NCI-H187 (cell line): ENCODE results near the gene SERP2.

ENCODE experiments used
- DNase-seq, 2 experiments: peaks; one replicate each; lab custom pipeline; 2025; lab: John Stamatoyannopoulos, UW

Gene SERP2

GRCh38 chr13:44412346-44412935 is 38.8 kb downstream of the SERP2 start:
- DNase-seq, result no peak

GRCh38 chr13:44413095-44413494 is 39.5 kb downstream of the SERP2 start:
- no peak for DNase-seq

- no peak for DNase-seq
These were observed 41.1 kb downstream of the SERP2 start for GRCh38 chr13:44414716-44415115.

- no peak for DNase-seq
These were observed 42.2 kb downstream of the SERP2 start for GRCh38 chr13:44415815-44416214.

DNA sequence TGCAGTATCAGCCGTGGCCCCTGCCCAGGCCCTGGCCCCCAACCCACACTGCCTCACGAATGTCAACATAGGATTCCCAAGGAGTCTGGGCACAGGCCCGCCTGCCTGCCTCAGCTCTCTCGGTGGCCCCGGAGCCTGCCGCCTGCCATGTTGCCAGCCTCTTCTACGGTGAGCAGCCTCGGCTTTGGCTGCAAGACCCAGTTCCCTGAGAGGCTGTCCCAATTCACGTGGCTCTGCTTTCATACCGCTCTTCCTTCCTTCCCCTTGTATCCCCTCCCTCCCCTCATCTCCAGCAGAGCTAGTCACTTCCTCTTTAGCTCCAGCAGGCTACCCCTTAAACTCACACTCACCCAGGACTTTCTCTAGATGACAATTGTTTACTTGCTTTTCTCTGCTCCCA is 42.7 kb downstream of the SERP2 start:
- no peak for DNase-seq

DNA sequence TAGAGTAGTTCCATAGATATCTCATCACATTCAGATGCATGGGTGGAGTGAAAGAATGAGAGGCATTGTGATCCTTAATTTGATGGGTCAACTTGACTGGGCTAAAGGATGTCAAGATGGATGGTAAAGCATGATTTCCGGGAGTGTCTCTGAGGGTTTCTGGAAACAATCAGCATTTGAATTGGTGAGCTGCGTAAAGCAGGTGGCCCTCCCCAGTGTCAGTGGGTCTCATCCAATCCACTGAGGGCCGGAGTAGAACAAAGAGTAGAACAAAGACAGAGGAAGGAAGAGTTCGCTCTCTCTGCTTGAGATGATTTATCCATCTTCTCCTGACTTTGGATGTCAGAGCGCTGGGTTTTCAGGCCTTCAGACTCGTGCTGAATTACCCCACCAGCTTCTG is 43.1 kb downstream of the SERP2 start:
- no peak for DNase-seq

DNA sequence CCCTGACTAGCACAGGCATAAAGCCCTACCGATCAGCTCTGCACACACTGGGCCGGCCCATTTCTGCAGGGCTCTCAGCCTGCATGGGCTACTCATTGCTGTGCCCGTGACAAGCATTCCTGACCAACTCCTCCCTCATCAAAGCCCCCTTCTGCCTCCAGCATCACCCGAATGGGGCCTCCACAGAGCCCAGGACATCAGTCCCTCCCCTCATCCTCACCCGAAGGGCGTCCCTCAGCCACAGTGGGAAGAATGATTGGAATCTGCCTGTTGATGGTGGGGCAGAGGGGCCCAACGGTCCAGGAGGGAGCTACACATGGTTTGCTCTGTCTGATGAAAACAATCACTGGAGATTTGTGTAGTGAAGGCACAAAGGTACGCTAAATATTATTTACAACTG is 43.8 kb downstream of the SERP2 start:
- DNase-seq, result no peak

GRCh38 chr13:44417876-44418275 is 44.3 kb downstream of the SERP2 start:
- no peak for DNase-seq

GRCh38 chr13:44420376-44421220 is 47.0 kb downstream of the SERP2 start:
- DNase-seq, result no peak

- DNase-seq, result no peak
These were observed 48.4 kb downstream of the SERP2 start for GRCh38 chr13:44421853-44422525.

- DNase-seq, result no peak
These were observed 49.4 kb downstream of the SERP2 start for GRCh38 chr13:44422755-44423643.

DNA sequence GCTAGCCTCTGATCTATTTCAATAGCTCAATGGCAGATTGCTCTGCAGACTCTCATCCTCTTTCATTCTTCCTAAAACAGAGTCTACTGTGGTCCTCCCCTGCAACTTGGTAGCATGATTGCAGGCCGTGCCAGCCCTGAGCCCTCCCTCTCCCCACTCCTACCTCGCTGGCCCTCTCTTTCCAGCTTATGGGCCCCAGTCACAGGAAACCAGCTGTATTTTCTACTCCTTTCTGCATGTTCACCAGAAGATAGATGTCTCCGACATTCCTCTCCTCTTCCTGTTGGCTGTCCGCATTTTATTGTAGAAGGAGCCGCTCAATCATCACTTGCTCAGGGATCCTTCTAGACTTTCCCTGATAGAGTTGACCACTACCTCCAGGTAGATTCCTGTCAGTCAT is 50.2 kb downstream of the SERP2 start:
- DNase-seq, result no peak

GRCh38 chr13:44425041-44425814 is 51.6 kb downstream of the SERP2 start:
- DNase-seq, result peak in 1 of 2 experiments; percentile 39

- no peak for DNase-seq
These were observed 52.1 kb downstream of the SERP2 start for GRCh38 chr13:44425815-44426078.

- no peak for DNase-seq
These were observed 52.8 kb downstream of the SERP2 start for GRCh38 chr13:44426461-44426860.

DNA sequence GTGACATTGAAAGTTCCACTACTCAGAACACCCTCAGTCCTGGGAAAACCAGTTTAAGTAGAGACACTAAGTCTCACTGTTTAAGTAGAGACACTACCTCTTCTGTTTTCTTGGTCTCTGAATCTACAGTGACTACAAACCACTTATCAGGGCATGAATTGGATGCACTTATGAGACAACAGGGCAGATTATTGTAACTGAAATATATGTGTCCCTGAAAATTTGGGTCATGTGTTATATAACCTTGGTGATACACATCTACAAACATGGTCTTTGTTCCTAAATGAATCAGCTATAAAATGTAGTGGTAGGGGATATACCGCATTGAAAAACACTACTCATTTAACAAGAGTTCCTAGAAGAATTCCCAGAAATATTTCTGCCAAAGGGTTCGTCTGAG is 55.7 kb downstream of the SERP2 start:
- no peak for DNase-seq

GRCh38 chr13:44431150-44431549 is 57.5 kb downstream of the SERP2 start:
- DNase-seq, result no peak

DNA sequence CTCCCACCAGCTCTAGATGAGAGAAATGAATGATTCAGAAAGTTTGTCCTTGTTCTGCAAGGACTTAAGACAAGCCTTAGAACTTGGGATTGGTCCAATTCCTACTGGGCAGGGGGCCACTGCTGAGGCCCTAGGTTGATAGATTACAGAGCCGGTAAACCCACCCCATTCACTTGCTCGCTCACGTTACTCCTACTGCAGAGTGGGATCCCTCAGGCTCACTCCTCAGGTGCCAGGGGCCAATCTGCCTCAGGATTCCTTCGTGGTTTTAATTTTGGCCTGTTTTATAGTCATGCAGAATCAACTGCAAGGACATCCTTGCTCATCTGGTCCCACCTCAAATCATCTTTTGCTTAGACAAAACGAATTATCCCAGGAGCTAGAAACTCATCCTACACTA is 59.0 kb downstream of the SERP2 start:
- DNase-seq, result no peak

DNA sequence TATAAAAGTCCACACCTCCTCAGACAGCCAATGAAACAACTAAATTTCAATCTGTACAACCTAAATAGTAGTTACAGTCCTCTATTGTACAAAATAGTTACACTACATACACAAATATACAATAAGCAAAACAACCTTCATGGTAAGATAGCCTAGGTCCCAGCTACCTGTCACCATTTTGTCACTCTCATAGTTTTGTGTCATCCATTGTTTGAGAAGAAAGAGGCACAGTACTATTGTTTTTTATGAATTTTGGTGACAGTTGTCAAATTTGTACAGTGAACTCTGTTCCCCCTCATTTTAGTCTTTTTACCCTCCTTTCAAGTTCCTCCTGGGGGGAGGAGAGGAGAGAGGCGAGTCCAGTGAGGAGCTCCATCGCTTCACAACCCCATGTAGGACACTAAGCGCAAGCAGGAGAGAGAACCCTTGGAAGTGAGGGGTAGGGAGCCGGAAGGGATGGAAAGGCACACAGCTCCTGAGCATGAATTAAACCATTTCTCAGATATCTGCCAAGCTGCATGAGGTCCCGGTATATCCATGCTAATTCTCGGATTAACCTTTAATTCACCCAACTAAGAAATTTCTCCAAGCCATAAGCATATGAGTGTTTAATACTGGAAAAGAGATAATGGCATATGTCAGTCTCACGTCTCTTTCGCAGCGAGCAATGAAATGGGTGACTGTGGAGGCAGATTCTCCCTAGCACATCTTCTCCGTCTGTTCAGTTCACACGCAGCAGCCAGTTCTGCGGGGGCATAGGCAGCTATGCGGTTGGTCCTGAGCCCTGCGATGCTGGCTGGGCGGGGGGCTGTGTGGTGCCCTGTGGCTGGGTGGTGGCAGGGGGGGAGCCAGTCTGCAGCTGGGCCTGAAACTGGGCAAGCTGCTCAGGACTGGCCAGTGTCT is 60.5 kb downstream of the SERP2 start:
- DNase-seq, result no peak

DNA sequence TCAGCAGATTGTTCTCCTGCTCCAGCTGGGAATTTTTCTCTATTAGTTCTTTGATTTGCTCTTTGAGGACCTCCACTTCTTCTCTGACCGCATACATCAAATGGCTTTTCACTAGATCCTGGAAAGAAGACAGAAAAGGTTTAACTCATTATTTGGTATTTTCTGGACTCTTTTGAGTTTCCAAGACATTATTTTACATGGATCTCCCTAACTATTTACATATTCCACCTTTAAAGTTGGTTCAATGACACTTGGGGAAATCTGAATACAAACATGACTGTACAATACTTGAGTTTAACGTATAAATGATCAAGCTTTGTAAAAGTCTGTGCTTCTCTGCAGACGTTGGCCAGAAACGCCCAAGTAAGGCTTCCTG is 61.1 kb downstream of the SERP2 start:
- DNase-seq, result no peak
